Lower leg skin (tissue), 4 donors: ENCODE results near the gene SERPINB10. TPM values are rescaled to one million over a fixed set of nuclear protein-coding genes. Genes with fewer than 3 reads are reported as not detected.

Source experiments
- DNase-seq, 2 donors: peaks; one replicate each; pipeline ENCODE4 v3.0.0-alpha.2; 2019; ENCODE audit warnings: low spot score in 2 of 2
- H3K4me3 ChIP-seq: fragments of 200-600 bp; sonication (generic); 2 replicates; pipeline ENCODE4 v1.5.1; 2017; ENCODE audit warnings: mild to moderate bottlenecking, low read depth; ENCODE audit not compliant: poor library complexity, severe bottlenecking
- POLR2A ChIP-seq, 2 donors: fragments of 450-650 bp; IDR thresholded peaks; one replicate each; pipeline ENCODE4 v1.6.1; 2016 to 2017; ENCODE audit warnings: antibody characterized with exemption in 2 of 2, mild to moderate bottlenecking in 1 of 2, moderate library complexity in 1 of 2
- WGBS, 2 donors: methylation state at CpG; one replicate each; pipeline ENCODE4 v1.1.5; 2018; 5-methylcytosine and 5-hydroxymethylcytosine counted together
- intact Hi-C: fragments of 100-400 bp; cut with DNase I; formaldehyde crosslinking; loops from one replicate; pipeline ENCODE4 v1.15.0; 2023; ENCODE audit warnings: low total_unique reads
- total RNA-seq, 4 donors: library from RNA; depleted of rRNA; stranded (reverse); fragments of >200 nt; gene quantifications; one replicate each; pipeline ENCODE4 v1.1.0, GENCODE V29; 2016
- TF ChIP-seq, protein P1 (sequence below), 3 donors: fragments of 450-650 bp; IDR thresholded peaks; one replicate each; pipeline ENCODE4 v1.5.1; 2016; ENCODE audit warnings: antibody characterized with exemption in 3 of 3, mild to moderate bottlenecking in 3 of 3, moderate library complexity in 2 of 3

Gene SERPINB10
- total RNA-seq, 4 donors from 2014 or later: 0.15 to 1.9 (median 0.68) TPM

DNA sequence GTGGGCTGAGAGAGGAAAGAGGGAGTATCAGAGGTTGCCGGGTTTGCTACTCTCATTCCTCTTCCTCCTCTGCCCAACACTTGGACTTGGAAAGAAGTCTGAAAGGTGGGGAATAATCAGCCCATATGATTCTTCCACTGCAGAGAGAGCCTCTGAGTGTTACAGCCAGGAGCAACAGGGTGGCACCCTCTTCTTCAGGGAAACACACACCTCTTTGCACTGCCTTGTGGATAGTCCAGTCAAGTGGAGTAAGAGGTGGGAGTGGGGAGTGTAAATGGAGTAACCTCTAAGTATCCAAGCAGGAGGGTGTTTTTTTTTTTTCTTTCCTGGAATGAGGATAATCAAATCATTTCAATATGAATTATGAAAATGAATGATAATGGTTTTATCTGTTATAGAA, 53.1 kb downstream of the SERPINB10 start:
- WGBS, 2 donors: 38 to 68% methylated on average over 1 of the region's 1 CpG
- DNase-seq: no peak
- TF ChIP-seq, protein P1, sequence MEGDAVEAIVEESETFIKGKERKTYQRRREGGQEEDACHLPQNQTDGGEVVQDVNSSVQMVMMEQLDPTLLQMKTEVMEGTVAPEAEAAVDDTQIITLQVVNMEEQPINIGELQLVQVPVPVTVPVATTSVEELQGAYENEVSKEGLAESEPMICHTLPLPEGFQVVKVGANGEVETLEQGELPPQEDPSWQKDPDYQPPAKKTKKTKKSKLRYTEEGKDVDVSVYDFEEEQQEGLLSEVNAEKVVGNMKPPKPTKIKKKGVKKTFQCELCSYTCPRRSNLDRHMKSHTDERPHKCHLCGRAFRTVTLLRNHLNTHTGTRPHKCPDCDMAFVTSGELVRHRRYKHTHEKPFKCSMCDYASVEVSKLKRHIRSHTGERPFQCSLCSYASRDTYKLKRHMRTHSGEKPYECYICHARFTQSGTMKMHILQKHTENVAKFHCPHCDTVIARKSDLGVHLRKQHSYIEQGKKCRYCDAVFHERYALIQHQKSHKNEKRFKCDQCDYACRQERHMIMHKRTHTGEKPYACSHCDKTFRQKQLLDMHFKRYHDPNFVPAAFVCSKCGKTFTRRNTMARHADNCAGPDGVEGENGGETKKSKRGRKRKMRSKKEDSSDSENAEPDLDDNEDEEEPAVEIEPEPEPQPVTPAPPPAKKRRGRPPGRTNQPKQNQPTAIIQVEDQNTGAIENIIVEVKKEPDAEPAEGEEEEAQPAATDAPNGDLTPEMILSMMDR (IDR thresholded peaks at IDR 0.05): no peak
- TF ChIP-seq POLR2A (IDR thresholded peaks at IDR 0.05): no peak
- intact Hi-C loops: no loop called here
- no peak overlapping the region for H3K4me3 ChIP-seq

DNA sequence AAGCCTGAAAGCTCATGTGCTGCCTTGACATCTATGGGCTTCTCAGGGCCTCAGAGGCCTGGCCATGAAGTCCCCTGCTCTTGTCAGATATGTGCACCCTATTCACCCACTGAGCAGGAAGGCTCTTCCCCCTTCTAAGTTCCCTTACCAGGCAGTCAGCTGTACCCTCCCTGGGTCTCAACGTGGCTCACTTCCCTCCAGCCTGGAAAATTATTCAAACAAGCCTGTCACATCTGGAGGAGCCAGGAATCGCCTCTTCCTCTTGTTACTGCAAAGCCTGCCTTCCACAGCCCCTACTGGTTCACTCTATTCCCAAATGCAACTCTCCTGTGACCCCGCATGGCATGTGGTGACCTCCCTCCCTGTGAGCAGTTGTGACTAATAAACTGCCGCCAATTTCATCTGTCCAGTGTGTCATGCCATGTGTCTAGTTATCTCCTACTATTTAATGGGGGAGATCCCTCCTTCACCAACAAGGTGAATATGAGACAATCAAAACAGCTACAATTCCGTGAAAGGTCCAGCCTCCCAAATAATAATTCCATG, 53.8 kb downstream of the SERPINB10 start:
- TF ChIP-seq, protein P1 (IDR thresholded peaks at IDR 0.05): no peak
- TF ChIP-seq POLR2A (IDR thresholded peaks at IDR 0.05): no peak
- 76 to 78% methylated on average over 5 of the region's 5 CpGs for WGBS, 2 donors
- no peak overlapping the region for H3K4me3 ChIP-seq
- DNase-seq: no peak
- intact Hi-C loops: no loop called here

DNA sequence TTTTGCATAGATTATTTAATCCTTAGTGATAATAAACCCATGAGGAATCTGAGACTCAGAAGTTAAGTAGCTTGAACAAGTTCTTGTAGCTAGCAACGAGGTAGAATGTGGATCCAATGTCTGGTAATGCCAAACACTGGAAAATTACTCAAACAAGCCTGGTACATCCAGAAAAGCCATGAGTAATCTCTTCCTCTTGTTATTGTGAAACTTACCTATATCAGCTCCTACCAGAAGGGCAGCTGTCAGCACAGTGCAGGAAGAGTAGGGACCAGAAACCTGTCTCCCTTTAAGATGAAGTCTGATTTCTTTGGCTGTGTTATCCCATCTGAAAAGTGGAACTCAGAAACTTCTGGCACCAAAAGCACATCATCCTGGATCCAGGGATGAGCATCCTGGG, 54.4 kb downstream of the SERPINB10 start:
- TF ChIP-seq POLR2A (IDR thresholded peaks at IDR 0.05): no peak
- TF ChIP-seq, protein P1 (IDR thresholded peaks at IDR 0.05): no peak
- no peak for DNase-seq
- H3K4me3 ChIP-seq: no peak overlapping the region
- intact Hi-C loops: no loop called here
- 27 to 28% methylated on average over 1 of the region's 1 CpG for WGBS, 2 donors

DNA sequence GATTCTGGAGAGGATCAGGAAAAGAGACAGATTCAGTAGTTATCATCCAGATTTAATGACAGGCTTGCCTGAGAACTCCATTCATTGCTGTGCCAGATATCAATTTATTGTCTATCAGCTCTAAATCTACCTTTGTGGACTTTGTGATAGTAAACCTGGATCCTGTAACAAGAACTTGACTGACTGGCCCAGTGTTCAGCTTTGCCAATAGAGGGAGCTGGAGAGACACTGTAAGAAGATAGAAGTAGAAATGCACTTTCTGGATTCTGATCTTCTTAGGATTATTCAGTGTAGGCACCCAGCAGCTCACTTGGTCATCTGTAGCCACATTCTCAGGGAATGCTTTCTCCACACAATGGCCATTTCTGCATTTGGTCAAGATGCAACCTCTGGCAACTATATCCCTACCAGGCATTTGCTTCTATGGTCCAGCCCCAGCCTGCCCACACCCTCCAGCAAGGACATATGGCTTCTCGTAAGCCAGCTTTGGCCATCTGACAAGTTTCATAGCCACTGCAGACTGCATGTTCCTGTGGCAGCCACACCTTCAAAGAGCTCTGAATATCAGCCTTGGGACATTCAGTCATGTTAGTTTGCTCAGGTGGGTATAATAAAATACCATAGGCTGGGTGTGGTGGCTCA, 56.0 kb downstream of the SERPINB10 start:
- WGBS, 2 donors: 33 to 36% methylated on average over 1 of the region's 1 CpG
- DNase-seq: no peak
- TF ChIP-seq, protein P1 (IDR thresholded peaks at IDR 0.05): peak in 1 of 3 donors; percentile 34
- no peak for TF ChIP-seq POLR2A (IDR thresholded peaks at IDR 0.05)
- intact Hi-C loops: no loop called here
- no peak overlapping the region for H3K4me3 ChIP-seq

DNA sequence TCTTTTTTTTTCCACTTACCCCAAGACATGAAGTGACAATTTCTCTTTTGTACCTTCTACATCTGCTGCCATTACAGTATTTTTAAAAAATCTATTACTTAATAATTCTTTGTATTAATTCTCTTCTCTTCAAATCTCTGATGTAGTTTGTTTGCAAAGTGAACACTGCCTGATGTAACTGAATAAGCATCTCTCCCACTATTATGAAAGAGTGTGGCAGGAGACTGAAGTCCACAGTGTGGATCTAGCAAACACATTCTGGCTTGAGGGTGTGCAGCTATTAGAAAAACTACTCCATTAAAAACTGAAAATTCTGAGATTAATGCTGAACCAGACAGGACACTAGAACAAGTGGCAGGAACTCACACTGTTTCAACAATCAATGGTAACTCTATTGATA, 57.1 kb downstream of the SERPINB10 start:
- TF ChIP-seq, protein P1 (IDR thresholded peaks at IDR 0.05): no peak
- TF ChIP-seq POLR2A (IDR thresholded peaks at IDR 0.05): no peak

More for the DNA sequence above, 57.1 kb downstream of the SERPINB10 start:
- no peak for DNase-seq
- H3K4me3 ChIP-seq: no peak overlapping the region
- intact Hi-C loops: no loop called here
